Measurements from ENCODE around the gene TMED8. TPM values are rescaled to one million over a fixed set of nuclear protein-coding genes. Genes with fewer than 3 reads are reported as not detected.
A peak's percentile ranks its signal among the peaks of the same experiment; 100 is the strongest.

The TMED8 gene
- total and polyA plus RNA-seq, 2 of the 13 experiments (the other 11 are each of a cell fraction or from before 2014, with no cell fraction given), result 6.0 to 11.7 TPM

GRCh38 chr14:77390188-77390587 lies 13.3 kb upstream of the TMED8 start (continued):
- TF ChIP-seq HNRNPH1 (optimal IDR thresholded peaks at IDR 0.05; ENCODE audit: low read depth, low read length) (no peak), CEBPG (CRISPR knock-in tag; IDR thresholded peaks at IDR 0.05) (peak; percentile 50), ZMYM4 (CRISPR knock-in tag; IDR thresholded peaks at IDR 0.05) (peak; percentile 49), ATRX (CRISPR knock-in tag; IDR thresholded peaks at IDR 0.05; ENCODE audit: borderline replicate concordance) (no peak), ZNF607 (CRISPR knock-in tag; IDR thresholded peaks at IDR 0.05; ENCODE audit: borderline replicate concordance) (no peak), MAFK (conservative IDR thresholded peaks at IDR 0.05 in 1 of 2, IDR thresholded peaks at IDR 0.05 in 1 of 2; ENCODE audit: low read length in 2 of 2) (peak; percentile 5 to 7; a peak in 1 of 4 replicates), RBM22 (optimal IDR thresholded peaks at IDR 0.05; ENCODE audit: low read length) (no peak), ZNF570 (CRISPR knock-in tag; IDR thresholded peaks at IDR 0.05; ENCODE audit: borderline replicate concordance) (no peak), MIXL1 (CRISPR knock-in tag; IDR thresholded peaks at IDR 0.05) (0 out of 2 replicates have a peak, but pooled peaks have one; percentile 15), ZNF362 (CRISPR knock-in tag; IDR thresholded peaks at IDR 0.05; ENCODE audit: borderline replicate concordance) (peak; percentile 71; the same call in 1 of the 2 replicates), ZNF605 (CRISPR knock-in tag; IDR thresholded peaks at IDR 0.05) (no peak), EZH2 (conservative IDR thresholded peaks at IDR 0.05; ENCODE audit: low read depth, low read length) (no peak), ZMYM2 (CRISPR knock-in tag; IDR thresholded peaks at IDR 0.05) (0 out of 2 replicates have a peak, but pooled peaks have one; percentile 55), MAFF (IDR thresholded peaks at IDR 0.05; ENCODE audit: low read depth, low read length) (0 out of 2 replicates have a peak, but pooled peaks have one; percentile 29), GTF3A (CRISPR knock-in tag; conservative IDR thresholded peaks at IDR 0.05) (no peak), ZBTB21 (CRISPR knock-in tag; IDR thresholded peaks at IDR 0.05) (no peak), HNF1B (CRISPR knock-in tag; IDR thresholded peaks at IDR 0.05) (peak; percentile 69; the same call in 1 of the 2 replicates), ATF7 (IDR thresholded peaks at IDR 0.05) (no peak), ATF7 (CRISPR knock-in tag; IDR thresholded peaks at IDR 0.05) (no peak), ZNF431 (CRISPR knock-in tag; IDR thresholded peaks at IDR 0.05; ENCODE audit: borderline replicate concordance, low read depth) (no peak), SMC3 (IDR thresholded peaks at IDR 0.05; ENCODE audit: low read length) (no peak)
- TF ChIP-seq, protein P1, sequence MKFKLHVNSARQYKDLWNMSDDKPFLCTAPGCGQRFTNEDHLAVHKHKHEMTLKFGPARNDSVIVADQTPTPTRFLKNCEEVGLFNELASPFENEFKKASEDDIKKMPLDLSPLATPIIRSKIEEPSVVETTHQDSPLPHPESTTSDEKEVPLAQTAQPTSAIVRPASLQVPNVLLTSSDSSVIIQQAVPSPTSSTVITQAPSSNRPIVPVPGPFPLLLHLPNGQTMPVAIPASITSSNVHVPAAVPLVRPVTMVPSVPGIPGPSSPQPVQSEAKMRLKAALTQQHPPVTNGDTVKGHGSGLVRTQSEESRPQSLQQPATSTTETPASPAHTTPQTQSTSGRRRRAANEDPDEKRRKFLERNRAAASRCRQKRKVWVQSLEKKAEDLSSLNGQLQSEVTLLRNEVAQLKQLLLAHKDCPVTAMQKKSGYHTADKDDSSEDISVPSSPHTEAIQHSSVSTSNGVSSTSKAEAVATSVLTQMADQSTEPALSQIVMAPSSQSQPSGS (CRISPR knock-in tag; IDR thresholded peaks at IDR 0.05), result no peak
- TF ChIP-seq, protein P2, sequence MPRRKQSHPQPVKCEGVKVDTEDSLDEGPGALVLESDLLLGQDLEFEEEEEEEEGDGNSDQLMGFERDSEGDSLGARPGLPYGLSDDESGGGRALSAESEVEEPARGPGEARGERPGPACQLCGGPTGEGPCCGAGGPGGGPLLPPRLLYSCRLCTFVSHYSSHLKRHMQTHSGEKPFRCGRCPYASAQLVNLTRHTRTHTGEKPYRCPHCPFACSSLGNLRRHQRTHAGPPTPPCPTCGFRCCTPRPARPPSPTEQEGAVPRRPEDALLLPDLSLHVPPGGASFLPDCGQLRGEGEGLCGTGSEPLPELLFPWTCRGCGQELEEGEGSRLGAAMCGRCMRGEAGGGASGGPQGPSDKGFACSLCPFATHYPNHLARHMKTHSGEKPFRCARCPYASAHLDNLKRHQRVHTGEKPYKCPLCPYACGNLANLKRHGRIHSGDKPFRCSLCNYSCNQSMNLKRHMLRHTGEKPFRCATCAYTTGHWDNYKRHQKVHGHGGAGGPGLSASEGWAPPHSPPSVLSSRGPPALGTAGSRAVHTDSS (CRISPR knock-in tag; conservative IDR thresholded peaks at IDR 0.05), result no peak
- TF ChIP-seq, protein P3, sequence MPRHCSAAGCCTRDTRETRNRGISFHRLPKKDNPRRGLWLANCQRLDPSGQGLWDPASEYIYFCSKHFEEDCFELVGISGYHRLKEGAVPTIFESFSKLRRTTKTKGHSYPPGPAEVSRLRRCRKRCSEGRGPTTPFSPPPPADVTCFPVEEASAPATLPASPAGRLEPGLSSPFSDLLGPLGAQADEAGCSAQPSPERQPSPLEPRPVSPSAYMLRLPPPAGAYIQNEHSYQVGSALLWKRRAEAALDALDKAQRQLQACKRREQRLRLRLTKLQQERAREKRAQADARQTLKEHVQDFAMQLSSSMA (CRISPR knock-in tag; IDR thresholded peaks at IDR 0.05), result no peak
- TF ChIP-seq, protein P4, sequence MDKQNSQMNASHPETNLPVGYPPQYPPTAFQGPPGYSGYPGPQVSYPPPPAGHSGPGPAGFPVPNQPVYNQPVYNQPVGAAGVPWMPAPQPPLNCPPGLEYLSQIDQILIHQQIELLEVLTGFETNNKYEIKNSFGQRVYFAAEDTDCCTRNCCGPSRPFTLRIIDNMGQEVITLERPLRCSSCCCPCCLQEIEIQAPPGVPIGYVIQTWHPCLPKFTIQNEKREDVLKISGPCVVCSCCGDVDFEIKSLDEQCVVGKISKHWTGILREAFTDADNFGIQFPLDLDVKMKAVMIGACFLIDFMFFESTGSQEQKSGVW (CRISPR knock-in tag; IDR thresholded peaks at IDR 0.05; ENCODE audit: borderline replicate concordance), result no peak
